Neural cell (in vitro differentiated cells): ENCODE measurements around the gene NDUFA8.

Experiments
- CTCF ChIP-seq: fragments of 450-650 bp; IDR thresholded peaks from 2 replicates; pipeline ENCODE4 v1.5.1; 2014; ENCODE audit warnings: antibody characterized with exemption, mild to moderate bottlenecking, moderate library complexity; ENCODE audit not compliant: poor library complexity, severe bottlenecking
- EP300 ChIP-seq: fragments of 450-650 bp; conservative IDR thresholded peaks from 2 replicates; pipeline ENCODE4 v1.6.1; 2014; ENCODE audit warnings: antibody characterized with exemption, mild to moderate bottlenecking, moderate library complexity; ENCODE audit not compliant: poor library complexity, severe bottlenecking
- EZH2 ChIP-seq: fragments of 200-600, 300-800 bp; shearing (Covaris generic), sonication (generic); IDR thresholded peaks from 2 replicates; pipeline ENCODE4 v1.6.1; 2014; ENCODE audit warnings: antibody characterized with exemption, low read length, borderline replicate concordance, mild to moderate bottlenecking; ENCODE audit not compliant: insufficient read depth, poor library complexity, severe bottlenecking
- MXI1 ChIP-seq: fragments of 450-650 bp; conservative IDR thresholded peaks from 2 replicates; pipeline ENCODE4 v1.6.1; 2014; ENCODE audit warnings: antibody characterized with exemption, mild to moderate bottlenecking; ENCODE audit not compliant: poor library complexity, severe bottlenecking
- POLR2AphosphoS5 ChIP-seq: IDR thresholded peaks from 2 replicates; pipeline ENCODE4 v1.6.1; 2012
- RAD21 ChIP-seq: fragments of 450-650 bp; conservative IDR thresholded peaks from 2 replicates; pipeline ENCODE4 v1.6.1; 2014; ENCODE audit warnings: antibody characterized with exemption, mild to moderate bottlenecking, moderate library complexity
- REST ChIP-seq: IDR thresholded peaks from 2 replicates; pipeline ENCODE4 v1.6.1; 2012; ENCODE audit warnings: borderline replicate concordance
- SMC3 ChIP-seq: fragments of 450-650 bp; conservative IDR thresholded peaks from 2 replicates; pipeline ENCODE4 v1.6.1; 2014; ENCODE audit warnings: antibody characterized with exemption, mild to moderate bottlenecking, moderate library complexity; ENCODE audit not compliant: poor library complexity
- TAF1 ChIP-seq: IDR thresholded peaks from 2 replicates; pipeline ENCODE4 v1.6.1; 2012; ENCODE audit warnings: low read depth

GRCh38 chr9:122188369-122188768 is 28.8 kb upstream of the NDUFA8 start:
- TF ChIP-seq CTCF = no peak
- TF ChIP-seq MXI1 = no peak
- no peak for TF ChIP-seq EZH2
- no peak for TF ChIP-seq SMC3
- no peak for TF ChIP-seq TAF1
- TF ChIP-seq EP300 = no peak
- no peak for TF ChIP-seq REST
- no peak for TF ChIP-seq RAD21
- TF ChIP-seq POLR2AphosphoS5 = no peak
